Gastroesophageal sphincter (tissue), 4 donors: ENCODE data around the gene TSPAN9. TPM values are rescaled to one million over a fixed set of nuclear protein-coding genes. Genes with fewer than 3 reads are reported as not detected.
A peak's percentile ranks its signal among the peaks of the same experiment; 100 is the strongest.

Source experiments
- ATAC-seq: fragments of 150-250 bp; one replicate; pipeline ENCODE4 v1.9.1; 2016; ENCODE audit warnings: mild to moderate bottlenecking, moderate library complexity
- H3K27ac ChIP-seq, 4 donors: fragments of 200-600 bp; sonication (generic) in 3 of 4; 1 replicate in 3 of 4; 2 replicates in 1 of 4; pipeline ENCODE4 v1.5.1; 2016 to 2019
- H3K27me3 ChIP-seq: fragments of 200-600 bp; sonication (generic); one replicate; pipeline ENCODE4 v1.5.1; 2019
- H3K36me3 ChIP-seq, 2 donors: fragments of 200-600 bp; sonication (generic); one replicate each; pipeline ENCODE4 v1.5.1; 2019; ENCODE audit warnings: control low read depth in 1 of 2
- H3K4me1 ChIP-seq, 3 donors: fragments of 200-600 bp; sonication (generic); 1 replicate in 2 of 3; 2 replicates in 1 of 3; pipeline ENCODE4 v1.5.1; 2016 to 2019; ENCODE audit warnings: control low read depth in 2 of 3
- H3K4me3 ChIP-seq, 2 donors: fragments of 200-600 bp; sonication (generic); one replicate each; pipeline ENCODE4 v1.5.1; 2019; ENCODE audit warnings: mild to moderate bottlenecking in 1 of 2, moderate library complexity in 1 of 2
- H3K9me3 ChIP-seq, 3 donors: fragments of 200-600 bp; sonication (generic); one replicate each; pipeline ENCODE4 v1.5.1; 2017 to 2019; ENCODE audit warnings: control low read depth in 2 of 3
- CTCF ChIP-seq, 4 experiments: fragments of 200-600 bp in 2 of 4; fragments of 450-650 bp in 2 of 4; sonication (generic) in 1 of 4; IDR thresholded peaks; one replicate each; pipeline ENCODE4 v1.5.1; 2017 to 2019; ENCODE audit warnings: antibody characterized with exemption in 4 of 4, mild to moderate bottlenecking in 2 of 4, moderate library complexity in 2 of 4
- EP300 ChIP-seq: sonication (generic); formaldehyde crosslinking; IDR thresholded peaks from one replicate; pipeline ENCODE4 v1.6.1; 2017; ENCODE audit warnings: antibody characterized with exemption, mild to moderate bottlenecking
- POLR2A ChIP-seq, 2 donors: fragments of 450-650 bp; IDR thresholded peaks; one replicate each; pipeline ENCODE4 v1.6.1; 2017; ENCODE audit warnings: antibody characterized with exemption in 2 of 2, mild to moderate bottlenecking in 2 of 2, moderate library complexity in 1 of 2
- POLR2AphosphoS5 ChIP-seq: sonication (generic); formaldehyde crosslinking; IDR thresholded peaks from one replicate; pipeline ENCODE4 v1.6.1; 2017; ENCODE audit warnings: antibody characterized with exemption
- WGBS, 2 donors: methylation state at CpG; one replicate each; pipeline ENCODE4 v1.1.5; 2018; ENCODE audit warnings: low coverage in 1 of 2; 5-methylcytosine and 5-hydroxymethylcytosine counted together
- total RNA-seq, 4 donors: library from RNA; depleted of rRNA; stranded (reverse); fragments of >200 nt; gene quantifications; one replicate each; pipeline ENCODE4 v1.1.0, GENCODE V29; 2016

Gene TSPAN9
- total RNA-seq, 4 donors from 2014 or later: 19.5 to 30.2 (median 26.0) TPM

GRCh38 chr12:3032770-3033538, 44.2 kb upstream of the TSPAN9 start:
- Histone ChIP-seq H3K27me3 (no peaks in the 10 kb centered on the region), H3K9me3 (no peaks in the 10 kb centered on the region), H3K36me3 (peaks cover 0 to 13% of the 10 kb centered on the region in 2 donors), H3K4me3 (no peak overlapping the region), H3K4me1 (peaks cover 0 to 4% (median 0%) of the 10 kb centered on the region in 3 donors), H3K27ac (no peak overlapping the region)
- WGBS, 2 donors: 33 to 70% methylated on average over 1 to 12 of the region's 27 CpGs
- no peak for TF ChIP-seq POLR2A (IDR thresholded peaks at IDR 0.05)
- no peak for TF ChIP-seq EP300
- no peak for TF ChIP-seq POLR2AphosphoS5
- TF ChIP-seq CTCF (IDR thresholded peaks at IDR 0.05): no peak
- ATAC-seq: no peak

- no peaks in the 10 kb centered on the region for H3K9me3 ChIP-seq
- WGBS, 2 donors: 79% methylated on average over 6 of the region's 8 CpGs; no CpG with 5 or more reads in 1 of the 2 donors
- TF ChIP-seq CTCF (IDR thresholded peaks at IDR 0.05) (no peak), POLR2A (IDR thresholded peaks at IDR 0.05) (no peak), EP300 (no peak), POLR2AphosphoS5 (no peak)
These were observed 43.7 kb upstream of the TSPAN9 start for GRCh38 chr12:3033539-3033867.

GRCh38 chr12:3034067-3034750, 43.0 kb upstream of the TSPAN9 start:
- TF ChIP-seq CTCF (IDR thresholded peaks at IDR 0.05) (peak in 3 of 4 experiments; percentile 52 to 75 (median 69)), POLR2AphosphoS5 (no peak)
- Histone ChIP-seq H3K9me3 (no peaks in the 10 kb centered on the region), H3K27me3 (no peaks in the 10 kb centered on the region), H3K36me3 (peaks cover 0 to 25% of the 10 kb centered on the region in 2 donors), H3K4me1 (peaks cover 0 to 4% (median 0%) of the 10 kb centered on the region in 3 donors), H3K4me3 (no peak overlapping the region), H3K27ac (no peak overlapping the region)
- WGBS, 2 donors: 56 to 60% methylated on average over 3 to 5 of the region's 10 CpGs
- peak; percentile 51 for ATAC-seq

More at GRCh38 chr12:3033539-3033867, 43.7 kb upstream of the TSPAN9 start:
- Histone ChIP-seq H3K36me3 (peaks cover 0 to 18% of the 10 kb centered on the region in 2 donors), H3K27ac (no peak overlapping the region), H3K4me1 (peaks cover 0 to 4% (median 0%) of the 10 kb centered on the region in 3 donors), H3K27me3 (no peaks in the 10 kb centered on the region), H3K4me3 (no peak overlapping the region)
- no peak for ATAC-seq

GRCh38 chr12:3035171-3035570, 42.0 kb upstream of the TSPAN9 start:
- Histone ChIP-seq H3K4me3 (no peak overlapping the region), H3K27me3 (no peaks in the 10 kb centered on the region), H3K27ac (no peak overlapping the region), H3K36me3 (peaks cover 0 to 32% of the 10 kb centered on the region in 2 donors), H3K9me3 (no peaks in the 10 kb centered on the region), H3K4me1 (peaks cover 0 to 4% (median 0%) of the 10 kb centered on the region in 3 donors)
- TF ChIP-seq EP300 (no peak), POLR2A (IDR thresholded peaks at IDR 0.05) (no peak), POLR2AphosphoS5 (no peak), CTCF (IDR thresholded peaks at IDR 0.05) (no peak)
- no peak for ATAC-seq
- 62 to 71% methylated on average over 3 to 4 of the region's 5 CpGs for WGBS, 2 donors
